Iris pigment epithelial cell (primary cell): ENCODE data around the gene VEPH1.

Source experiments
- DNase-seq: peaks from one replicate; pipeline ENCODE4 v3.0.0-alpha.2; 2011; ENCODE audit warnings: low read depth

The VEPH1 gene

DNA sequence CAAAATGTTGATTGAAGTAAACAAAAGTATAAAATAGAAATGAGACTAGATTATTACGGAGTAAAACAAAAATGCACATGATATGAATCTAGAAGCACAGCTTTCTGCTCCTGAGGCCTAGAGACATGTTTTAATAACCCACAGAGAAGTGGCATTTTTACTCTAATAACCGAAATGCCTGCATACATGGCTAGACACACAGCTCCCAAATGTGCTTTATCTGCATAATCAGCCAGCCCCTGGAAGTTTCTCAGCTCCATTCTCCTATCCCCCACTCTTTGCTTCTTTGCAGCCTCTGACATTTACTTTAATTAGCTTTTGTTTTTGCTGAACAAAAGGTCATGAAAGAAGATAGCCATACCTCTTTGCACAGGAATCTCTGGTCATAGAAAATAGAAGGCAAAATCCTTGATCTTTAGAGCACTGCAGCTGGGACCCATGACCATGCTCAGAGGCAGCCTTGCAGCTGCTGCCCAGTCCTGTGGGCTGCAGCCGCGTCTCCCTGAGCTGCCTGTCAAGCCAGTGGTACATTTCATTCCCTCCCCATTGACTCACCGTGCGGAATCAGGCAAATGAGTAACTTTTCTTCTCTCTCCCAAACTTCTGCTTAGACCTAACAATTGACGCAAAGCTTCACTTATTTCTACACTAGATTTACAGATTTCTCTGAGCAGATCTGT, at the start of gene VEPH1:
Gene VEPH1 (minus strand): TSS at position 501 of the 680 bp plus-strand sequence. CDS start 8,067 bp downstream, outside the sequence.
- DNase-seq, result peak; percentile 69

DNA sequence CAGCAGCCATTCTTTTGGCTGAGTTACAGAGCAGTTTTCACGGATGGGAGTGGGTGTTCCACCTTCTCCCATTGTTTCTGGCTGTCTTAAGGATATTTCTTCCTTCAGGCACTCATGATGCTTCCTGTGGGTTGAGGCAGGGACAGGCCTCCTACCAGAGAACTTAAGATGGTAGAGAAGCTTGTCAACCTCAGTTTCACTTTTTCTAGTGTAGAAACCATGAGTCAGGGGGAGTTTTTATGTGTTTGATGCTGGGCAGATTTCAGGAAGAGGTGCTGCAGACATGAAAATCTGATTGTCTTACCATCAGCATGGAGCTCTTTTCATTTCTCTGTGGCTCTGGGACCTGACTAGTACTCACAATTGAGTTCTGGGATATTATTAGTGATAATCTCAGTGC, 48.7 kb upstream of the VEPH1 start:
- no peak for DNase-seq

DNA sequence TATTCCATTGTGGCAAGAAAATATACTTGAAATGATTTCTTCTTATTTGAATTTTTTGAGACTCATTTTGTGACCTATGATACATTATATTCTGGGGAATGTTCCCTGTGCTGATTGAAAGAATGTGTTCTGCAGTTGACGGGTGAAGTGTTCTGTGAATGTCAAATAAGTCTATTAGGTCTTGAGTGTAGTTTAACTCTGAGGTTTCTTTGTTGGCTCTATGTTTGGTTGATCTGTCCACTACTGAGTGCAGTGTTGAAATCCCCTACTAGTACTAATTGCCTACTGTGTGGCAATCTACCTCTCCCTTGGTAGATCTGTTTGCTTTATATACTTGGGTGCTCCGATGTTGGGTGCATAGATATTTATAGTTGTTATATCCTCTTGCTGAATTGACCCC, 46.3 kb upstream of the VEPH1 start:
- DNase-seq, result no peak

DNA sequence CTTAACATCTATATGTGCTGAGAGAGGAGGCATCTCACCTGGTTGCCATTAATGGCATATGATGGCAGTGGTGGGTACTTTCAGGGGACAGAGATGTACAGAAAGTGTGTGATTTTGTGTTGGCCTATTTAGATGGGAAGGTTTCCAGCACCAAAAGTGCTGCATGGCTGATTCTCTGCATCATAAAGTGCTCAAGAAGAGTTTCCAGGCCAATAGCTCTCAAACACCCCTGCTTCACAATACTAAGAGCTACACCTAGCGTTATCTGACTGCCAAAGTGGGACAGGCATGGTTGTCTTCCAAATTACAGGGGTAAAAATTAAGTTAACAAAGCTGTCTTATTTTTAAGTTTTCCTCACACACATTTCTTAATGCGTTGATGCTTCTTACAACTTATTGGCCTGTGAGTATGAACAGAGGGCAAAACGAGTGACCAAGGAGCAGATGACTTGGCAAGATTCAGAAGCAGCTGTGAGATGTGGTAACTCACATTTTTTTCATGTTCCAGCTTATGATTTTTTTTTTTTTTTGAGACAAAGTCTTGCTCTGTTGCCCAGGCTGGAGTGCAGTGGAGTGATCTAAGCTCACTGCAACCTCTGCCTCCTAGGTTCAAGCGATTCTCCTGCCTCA, 41.4 kb upstream of the VEPH1 start:
- peak; percentile 83 for DNase-seq

DNA sequence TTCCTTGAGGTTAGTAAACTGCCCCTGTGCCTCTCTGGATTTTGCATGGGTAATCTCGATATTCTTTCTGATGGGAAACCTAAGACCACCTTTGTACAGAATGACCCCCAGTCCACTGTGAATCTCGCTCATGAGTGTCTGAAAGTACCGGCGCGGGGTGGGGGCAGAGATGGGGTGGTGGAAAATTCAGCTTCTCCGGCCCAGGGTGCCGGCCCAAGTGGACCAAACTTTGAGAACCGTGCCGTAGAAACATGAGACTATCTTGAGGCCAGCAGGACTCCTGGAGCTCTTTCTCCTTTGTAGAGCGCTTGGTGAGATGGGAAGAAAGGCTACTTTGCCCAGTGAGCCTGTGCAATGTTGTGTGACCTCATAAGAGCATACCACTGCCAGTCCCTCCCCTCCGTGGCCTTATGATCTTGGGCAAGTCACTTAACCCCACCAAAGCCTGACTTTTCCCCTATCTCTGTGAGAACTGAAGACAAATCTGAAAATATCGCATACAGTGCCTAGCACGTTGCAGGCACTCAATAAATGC, 40.4 kb upstream of the VEPH1 start:
- DNase-seq, result no peak

DNA sequence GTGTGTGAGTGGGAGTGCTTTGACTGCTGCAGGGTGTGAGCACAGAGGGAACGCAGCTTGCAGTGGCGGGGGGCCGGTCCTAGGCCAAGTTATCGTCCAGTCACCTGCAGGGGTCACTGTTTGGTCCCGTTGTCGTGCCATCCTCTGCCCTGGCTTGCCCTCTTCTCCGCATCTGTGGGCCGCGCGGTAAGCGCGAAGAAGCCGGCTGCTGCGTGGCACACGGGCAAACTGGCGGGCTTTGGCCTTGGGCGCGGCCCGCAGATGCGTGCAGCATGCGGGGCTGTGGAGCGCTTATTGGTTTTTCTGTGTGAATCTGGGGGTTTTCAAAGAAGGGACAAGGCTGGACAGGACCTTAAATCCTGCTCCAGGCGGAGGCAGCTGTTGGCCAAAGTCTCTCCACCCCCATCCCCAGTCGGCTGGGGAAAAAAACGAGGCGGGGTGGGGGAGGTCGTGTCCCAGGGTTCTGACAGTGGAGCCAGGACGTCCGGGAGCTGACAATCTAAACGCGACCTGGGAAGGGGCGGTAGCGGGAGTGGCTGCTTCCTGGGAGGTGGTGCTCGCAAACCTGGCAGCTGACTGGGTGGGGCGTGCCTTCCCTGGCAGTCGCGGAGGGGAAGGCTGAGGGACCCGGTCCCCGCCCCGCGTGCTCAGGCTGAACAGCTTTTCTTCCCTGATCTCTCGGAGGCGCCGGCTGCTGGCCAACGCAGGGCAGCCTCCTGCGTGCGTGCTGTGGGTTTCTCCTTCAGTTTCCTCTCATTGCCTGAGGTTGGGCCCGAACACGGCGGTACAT, 39.7 kb upstream of the VEPH1 start:
- DNase-seq, result peak; percentile 62

DNA sequence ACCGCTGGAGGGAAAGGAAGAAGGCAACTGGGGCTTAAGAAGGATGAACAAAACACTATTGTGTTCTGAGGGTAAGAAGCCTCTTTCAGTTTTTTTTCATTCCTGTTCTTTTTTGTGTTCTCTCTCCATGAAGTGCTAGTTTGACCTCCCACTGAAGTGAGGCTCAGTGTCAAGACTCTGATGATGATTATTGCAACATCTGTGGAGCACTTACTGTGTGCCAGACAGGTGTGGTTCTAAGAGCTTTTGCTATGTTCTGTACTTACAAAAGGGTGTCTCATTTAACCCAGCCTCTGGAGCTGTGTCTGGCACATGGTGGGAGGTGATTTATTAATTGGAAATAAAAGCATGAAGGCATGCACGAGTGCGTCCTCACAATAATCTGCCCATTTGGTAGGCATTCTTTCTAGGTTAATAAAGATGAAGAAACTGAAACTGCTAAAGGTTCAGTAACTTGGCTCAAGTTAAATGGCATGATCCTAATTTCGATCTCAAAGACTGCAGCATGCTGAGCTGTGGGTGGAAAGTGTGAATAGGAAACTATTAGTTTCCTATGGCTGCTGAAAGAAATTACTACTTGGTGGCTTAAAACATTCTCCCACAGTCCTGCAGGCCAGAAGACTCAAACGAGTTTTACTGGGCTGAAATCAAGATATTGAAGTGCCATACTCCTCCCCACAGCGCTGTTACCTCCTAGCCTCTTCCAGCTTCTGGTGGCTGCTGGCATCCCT, 38.5 kb upstream of the VEPH1 start:
- DNase-seq, result no peak

DNA sequence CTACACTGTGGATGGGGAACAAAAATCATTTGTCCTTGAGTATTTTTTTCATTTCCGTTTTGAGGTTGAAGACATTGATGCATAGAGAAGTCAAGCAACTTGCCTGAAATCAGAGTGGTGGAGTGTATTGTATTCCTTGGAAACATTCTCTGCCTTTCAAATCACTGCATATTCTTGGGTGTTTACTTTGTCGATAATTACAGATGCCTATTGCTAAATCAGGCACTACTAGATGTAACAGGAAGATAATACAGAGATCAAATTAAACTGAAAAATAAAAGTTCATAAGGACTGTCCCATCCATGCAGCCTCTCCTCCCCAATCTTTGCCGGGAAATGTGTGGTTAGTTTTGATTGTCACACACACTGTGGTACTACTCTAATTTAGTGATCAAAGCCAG, 37.4 kb upstream of the VEPH1 start:
- DNase-seq, result no peak

DNA sequence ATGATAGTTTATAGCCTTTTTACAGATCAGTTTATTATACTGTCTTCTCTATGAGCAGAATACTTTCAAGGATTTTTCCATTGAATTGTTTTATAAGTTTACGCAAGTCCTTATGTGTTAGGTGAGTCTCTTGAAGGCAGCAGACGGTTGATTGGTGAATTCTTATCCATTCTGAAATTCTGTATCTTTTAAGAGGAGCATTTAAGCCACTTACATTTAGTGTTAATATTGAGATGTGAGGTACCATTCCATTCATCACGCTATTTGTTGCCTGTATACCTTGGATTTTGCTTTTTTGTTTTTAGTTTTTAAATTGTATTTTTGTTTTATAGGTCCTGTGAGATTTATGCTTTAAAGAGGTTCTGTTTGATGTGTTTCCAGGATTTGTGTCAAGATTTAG, 32.5 kb upstream of the VEPH1 start:
- DNase-seq, result no peak

DNA sequence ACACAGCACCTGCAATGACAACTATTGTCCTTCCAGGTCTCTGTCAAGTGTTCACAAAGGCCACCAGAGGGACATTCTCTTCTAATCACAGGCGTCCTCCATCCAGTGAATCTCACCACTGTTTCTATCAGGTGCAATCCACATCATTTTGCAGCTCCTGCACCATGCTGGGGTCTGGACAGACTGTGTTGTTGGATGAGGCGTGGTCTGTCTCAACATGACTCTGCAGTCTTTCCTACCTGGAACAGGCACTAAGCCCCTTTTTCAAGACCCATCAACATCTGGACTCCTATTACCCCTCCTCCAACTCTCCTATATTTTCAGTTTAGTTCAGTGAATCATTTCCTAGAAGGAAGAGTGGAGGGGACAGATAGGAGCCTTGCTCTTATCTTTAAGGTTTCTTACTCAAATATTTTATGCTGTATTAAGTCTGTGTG, 31.5 kb upstream of the VEPH1 start:
- no peak for DNase-seq

DNA sequence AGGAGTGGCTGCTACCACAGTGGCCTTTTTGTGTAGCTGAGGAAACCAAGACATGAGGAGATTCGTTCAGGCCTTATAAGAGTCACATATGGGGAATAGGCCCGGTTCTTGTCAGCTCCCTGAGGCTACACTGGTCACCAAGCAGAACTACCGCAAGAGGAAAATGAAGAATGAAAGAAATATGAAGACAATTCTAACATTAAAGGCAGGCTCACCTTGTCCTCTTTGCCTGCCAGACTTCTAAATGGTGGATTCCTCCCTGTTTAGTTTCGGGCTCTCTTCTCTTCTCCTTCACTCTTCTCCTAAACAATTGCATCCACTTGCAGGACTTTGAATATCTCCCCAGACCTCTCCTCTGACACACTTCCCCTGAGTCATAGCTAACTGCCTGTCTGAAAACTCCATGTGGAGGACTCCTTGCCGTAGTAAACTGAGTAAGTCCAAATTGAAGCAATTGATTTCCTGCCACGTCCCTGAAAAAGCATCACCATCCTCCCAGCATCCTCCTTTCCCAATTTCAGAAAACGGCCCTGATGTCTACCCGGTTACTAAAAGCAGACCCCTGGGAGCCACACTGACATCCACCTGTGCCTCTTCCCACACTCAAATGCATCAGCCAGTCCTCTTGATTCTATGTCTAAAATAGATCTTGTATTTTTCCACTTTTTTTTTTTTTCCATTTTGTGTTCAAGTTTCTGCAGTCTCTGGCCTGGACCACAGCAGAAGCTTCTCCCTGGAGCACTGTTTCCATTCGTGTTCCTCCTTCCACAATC, 30.3 kb upstream of the VEPH1 start:
- peak; percentile 92 for DNase-seq

DNA sequence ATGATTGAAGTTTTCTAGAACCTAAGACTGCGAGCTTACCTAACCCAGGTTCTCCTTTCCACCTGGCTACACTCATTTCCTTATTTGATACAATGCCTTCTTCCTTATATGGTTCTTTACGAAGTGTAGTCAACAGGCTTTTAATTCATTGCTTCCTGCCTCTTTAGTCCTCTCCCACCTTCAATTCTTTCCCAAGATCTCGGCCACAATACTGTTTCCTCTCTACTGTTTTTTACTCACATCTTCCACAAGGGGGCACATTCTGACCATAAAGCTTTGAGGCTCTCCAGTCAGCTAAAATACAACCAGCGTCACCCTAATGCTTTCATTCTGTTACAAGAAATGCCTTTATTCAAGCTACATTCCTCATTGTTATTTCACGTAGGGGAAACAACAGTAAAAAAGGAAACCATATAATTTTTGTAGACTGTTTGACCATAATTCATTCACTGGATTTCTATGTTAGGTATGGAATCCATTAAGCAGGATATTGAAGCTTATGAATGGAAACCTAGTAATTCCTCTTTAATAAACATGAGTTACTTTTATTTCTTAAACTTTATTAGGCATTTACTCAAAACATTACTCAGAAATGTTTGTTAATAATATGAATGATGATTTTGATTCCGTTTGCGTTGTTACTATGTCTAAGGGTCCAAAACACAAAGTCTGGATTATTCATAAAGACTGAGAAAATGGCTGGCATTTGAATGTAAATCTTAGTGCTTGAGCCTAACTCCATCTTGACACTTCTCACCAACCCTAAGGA, 29.5 kb upstream of the VEPH1 start:
- DNase-seq, result peak; percentile 90

DNA sequence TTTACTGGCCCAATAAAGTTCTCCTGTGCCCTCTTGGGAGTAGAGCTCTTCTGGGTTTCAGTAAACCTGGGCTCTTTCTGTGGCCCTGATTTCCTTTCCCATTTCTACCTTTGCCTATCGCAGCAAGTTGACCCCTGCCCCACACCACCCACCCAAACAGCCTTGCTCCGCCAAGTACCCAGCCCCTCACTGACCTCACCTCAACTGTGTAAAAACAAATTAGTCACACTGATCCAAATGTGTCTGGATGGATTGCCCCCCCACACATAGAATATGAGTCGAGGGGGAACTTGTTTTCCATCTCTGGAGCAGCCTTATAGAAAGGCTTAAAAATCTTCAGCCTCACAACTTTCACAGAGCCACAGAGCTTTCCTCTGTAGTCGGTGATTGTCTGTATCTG, 28.6 kb upstream of the VEPH1 start:
- DNase-seq, result peak; percentile 55

DNA sequence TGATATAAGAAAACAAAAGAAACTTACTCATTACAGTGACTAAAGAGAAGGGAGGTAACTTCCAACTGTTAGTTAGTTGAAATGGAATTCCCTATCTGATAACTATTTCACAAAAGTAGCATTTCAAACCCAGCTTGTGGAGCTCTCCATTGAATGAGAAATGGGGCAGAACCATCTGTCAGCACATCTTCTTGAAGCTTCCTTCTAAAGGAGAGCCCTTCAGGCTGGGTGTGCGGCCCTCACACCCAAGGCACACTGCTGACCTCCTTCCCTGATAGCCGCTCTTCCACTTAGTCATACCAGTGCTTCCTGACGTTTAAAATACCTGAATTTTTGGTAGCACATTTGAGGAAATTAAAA, 28.1 kb upstream of the VEPH1 start:
- DNase-seq, result no peak

DNA sequence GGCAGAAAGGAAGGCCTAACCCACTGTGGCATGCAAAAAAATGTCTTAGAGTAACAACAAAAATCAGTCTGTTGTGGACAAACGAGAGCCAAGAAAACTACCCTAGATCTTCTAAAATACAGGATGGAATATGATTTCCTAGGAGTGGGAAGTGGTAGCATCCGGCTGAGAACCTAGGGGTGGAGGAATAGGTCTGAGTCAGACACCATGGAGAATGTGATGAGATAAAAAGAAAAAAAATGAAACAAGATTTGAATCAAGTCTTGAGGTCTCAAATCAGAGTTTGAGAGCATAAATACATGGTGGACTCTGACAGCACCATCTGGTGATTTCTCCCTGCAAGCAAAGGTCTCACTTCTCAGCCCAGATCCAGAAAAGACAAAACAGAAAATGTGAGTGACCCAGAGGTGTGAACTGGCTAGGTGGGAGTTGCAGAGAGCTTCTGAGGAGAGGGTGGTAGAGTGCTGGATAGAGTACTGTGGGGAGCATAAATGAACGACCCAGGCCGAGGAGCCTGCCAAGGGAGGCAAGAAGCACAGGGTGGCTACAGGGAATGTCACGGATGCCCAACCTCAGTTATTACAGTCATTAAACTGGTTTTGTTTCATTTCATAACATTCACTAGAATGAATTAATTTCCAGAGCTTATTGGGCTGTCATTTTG, 27.6 kb upstream of the VEPH1 start:
- DNase-seq, result no peak

DNA sequence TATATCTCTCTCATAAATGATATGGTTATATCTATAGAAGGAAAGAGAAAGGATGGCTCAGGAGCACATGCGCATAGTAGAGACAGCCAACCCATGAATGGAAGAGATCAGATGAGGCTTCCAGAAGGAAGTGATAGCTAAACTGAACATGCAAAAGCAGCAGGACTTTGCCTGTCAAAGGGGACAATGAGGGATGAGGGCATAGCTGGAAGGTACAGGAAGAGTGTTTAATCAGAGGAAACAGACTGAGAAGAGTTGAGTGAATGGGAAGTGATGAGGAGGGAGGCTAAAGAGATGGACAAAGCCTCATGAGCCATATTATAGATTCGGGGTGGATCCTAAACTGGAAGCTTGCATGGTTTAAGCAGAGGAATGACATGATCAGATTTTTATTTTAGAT, 26.5 kb upstream of the VEPH1 start:
- no peak for DNase-seq

DNA sequence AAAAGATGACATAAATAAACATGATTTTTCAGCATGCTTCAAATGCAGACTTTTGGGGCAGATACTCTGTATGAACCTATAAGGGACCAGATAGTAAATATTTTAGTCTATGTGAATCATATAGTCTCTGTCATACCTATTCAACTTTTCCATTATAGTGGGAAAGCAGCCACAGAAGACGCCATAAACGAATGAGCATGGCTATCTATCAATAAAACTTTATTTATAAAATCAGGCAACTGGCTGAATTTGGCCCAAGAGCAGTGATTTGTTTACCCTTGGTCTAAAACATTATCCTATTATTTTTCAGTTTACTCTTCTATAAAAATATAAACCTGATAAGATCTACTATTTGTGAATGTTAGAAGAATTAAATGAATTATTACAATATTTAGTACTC, 25.9 kb upstream of the VEPH1 start:
- no peak for DNase-seq

DNA sequence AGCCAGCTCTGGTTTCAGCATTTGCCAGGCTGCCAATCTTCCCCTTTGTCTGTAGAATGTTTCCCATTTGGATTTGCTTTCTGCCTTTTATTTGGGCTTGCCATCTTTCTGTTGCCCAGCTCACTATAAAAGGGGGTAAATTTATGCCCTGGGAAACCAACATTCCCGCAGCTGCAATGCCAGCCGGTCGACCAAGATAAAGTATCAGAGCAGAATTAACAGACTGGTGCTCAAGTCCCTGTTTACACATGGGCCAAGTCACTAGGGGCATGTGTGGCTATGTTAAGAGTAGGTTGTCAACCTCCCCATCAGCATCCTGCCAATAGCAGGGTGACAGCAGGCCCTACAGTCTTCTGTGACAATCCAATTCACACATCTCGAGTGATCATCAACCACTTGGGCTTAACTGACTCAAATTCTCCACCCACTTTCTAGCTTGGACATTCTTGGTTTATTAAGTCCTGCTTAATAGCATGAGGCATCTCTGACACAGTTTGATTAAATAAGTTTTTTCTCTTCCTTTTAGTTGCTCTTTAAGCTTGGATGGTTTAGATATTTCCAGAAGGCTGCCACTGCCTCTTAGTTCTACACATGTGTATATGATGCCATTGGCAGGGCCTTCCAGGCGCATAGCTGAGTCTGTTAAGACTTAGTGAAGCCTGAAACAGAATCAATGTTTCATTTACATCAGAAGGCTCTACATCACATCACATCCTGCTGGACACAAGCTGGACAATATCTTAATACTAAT, 24.1 kb upstream of the VEPH1 start:
- DNase-seq, result no peak

DNA sequence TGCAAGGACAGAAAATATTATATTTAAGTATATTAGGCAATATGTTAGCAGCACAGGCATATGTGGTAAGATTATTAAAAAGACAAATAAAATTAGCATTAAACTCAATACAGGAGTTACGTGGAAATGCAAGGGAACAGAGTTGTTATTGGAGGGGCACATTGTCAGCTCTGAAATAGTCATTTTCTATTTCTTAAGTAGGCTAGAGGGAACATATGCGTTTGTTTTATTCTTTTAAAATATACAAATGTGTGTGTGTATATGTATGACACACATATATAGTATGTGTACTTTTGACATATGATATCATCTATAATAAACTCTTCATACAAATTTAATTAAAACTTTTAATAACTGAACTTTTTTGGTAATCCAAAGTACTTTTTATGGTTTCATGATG, 22.8 kb upstream of the VEPH1 start:
- DNase-seq, result no peak
